Transverse colon (tissue), 4 donors: ENCODE data around the gene ADD1. TPM values are rescaled to one million over a fixed set of nuclear protein-coding genes. Genes with fewer than 3 reads are reported as not detected.

Experiments
- DNase-seq: peaks from one replicate; pipeline ENCODE4 v3.0.0-alpha.2; 2019
- H3K27ac ChIP-seq, 4 donors: fragments of 200-600 bp; sonication (generic); 2 replicates each; pipeline ENCODE4 v1.5.1; 2016 to 2018; ENCODE audit warnings: inconsistent platforms in 4 of 4
- H3K27me3 ChIP-seq: fragments of 200-600 bp; sonication (generic); 2 replicates; pipeline ENCODE4 v1.5.1; 2017; ENCODE audit warnings: inconsistent platforms
- H3K36me3 ChIP-seq, 4 donors: fragments of 200-600 bp; sonication (generic); 2 replicates each; pipeline ENCODE4 v1.5.1; 2017 to 2019; ENCODE audit warnings: inconsistent platforms in 4 of 4
- H3K4me1 ChIP-seq, 4 donors: fragments of 200-600 bp; sonication (generic); 2 replicates each; pipeline ENCODE4 v1.5.1; 2017 to 2020; ENCODE audit warnings: inconsistent platforms in 4 of 4
- H3K4me3 ChIP-seq, 4 donors: fragments of 200-600 bp; sonication (generic); 1 replicate in 1 of 4; 2 replicates in 3 of 4; pipeline versions ENCODE4 v1.5.1 to v1.6.1; 2017 to 2019; ENCODE audit warnings: inconsistent platforms in 4 of 4
- H3K9me3 ChIP-seq, 2 donors: fragments of 200-600 bp; sonication (generic); 2 replicates each; pipeline ENCODE4 v1.5.1; 2017 to 2019; ENCODE audit warnings: inconsistent platforms in 2 of 2
- EP300 ChIP-seq: sonication (generic); formaldehyde crosslinking; IDR thresholded peaks from one replicate; pipeline ENCODE4 v1.6.1; 2017; ENCODE audit warnings: antibody characterized with exemption, low read depth
- POLR2A ChIP-seq: fragments of 450-650 bp; IDR thresholded peaks from one replicate; pipeline ENCODE4 v1.6.1; 2016; ENCODE audit warnings: antibody characterized with exemption, mild to moderate bottlenecking, moderate library complexity
- POLR2AphosphoS5 ChIP-seq, 3 donors: sonication (generic); formaldehyde crosslinking; IDR thresholded peaks; one replicate each; pipeline ENCODE4 v1.6.1; 2016; ENCODE audit warnings: antibody characterized with exemption in 3 of 3
- WGBS, 2 donors: methylation state at CpG; one replicate each; pipeline ENCODE4 v1.1.5; 2018; ENCODE audit warnings: low coverage in 1 of 2; 5-methylcytosine and 5-hydroxymethylcytosine counted together
- in situ Hi-C, 4 donors: fragments of 200-750 bp; cut with MboI; loops; one replicate each; pipeline versions ENCODE4 v1.15.0 to v1.15.1; 2017; ENCODE audit warnings: low sequenced_read_pairs in 3 of 4, low pct_ligation_motif_present in 1 of 4, low pct_unique_long_range_greater_than_20kb in 1 of 4
- intact Hi-C: fragments of 100-400 bp; cut with DNase I; formaldehyde crosslinking; loops from one replicate; pipeline ENCODE4 v1.15.1; 2023; ENCODE audit warnings: low total_unique reads
- total RNA-seq, 4 donors: library from RNA; depleted of rRNA; stranded (reverse); fragments of >200 nt; gene quantifications; one replicate each; pipeline ENCODE4 v1.1.0, GENCODE V29; 2016
- TF ChIP-seq, protein P1 (sequence below), 5 experiments: fragments of 200-600 bp in 3 of 5; fragments of 450-650 bp in 2 of 5; sonication (generic) in 3 of 5; IDR thresholded peaks; 1 replicate in 2 of 5; 2 replicates in 3 of 5; pipeline ENCODE4 v1.5.1; 2016 to 2017; ENCODE audit warnings: antibody characterized with exemption in 5 of 5, inconsistent platforms in 3 of 5, mild to moderate bottlenecking in 2 of 5, moderate library complexity in 1 of 5

ADD1 gene
- total RNA-seq, 4 donors from 2014 or later, result 218 to 392 (median 299) TPM

DNA sequence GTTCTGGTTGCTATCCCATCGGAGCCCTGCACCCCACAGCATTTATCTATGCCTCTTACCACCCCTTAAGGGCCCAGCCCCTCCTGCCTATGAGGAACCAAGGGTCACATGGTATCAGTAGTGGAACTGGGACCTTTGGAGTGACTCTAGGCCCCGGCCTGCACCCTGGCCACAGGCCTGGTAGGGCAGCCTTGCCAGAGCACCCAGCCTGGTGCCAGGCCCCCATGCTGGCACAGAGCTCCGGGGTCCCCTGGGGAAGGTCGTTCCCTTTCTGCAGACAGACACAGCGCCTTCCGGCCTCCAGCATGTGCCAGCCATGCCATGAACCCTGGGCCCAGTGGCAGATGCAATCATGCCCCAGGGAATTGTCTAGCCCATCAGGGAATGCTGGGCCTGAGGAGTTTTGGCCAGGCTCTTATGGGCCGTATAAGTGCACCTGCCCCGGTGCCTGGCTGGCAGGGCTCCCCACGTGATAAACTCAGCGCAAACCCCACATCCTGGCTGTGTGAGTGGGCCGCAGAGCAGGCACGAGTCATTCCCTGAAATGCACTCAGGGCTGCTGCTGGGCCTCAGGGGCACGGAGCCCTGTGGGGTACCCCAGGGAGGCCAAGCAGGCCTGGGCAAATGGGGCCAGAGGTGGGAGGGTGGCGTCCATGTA is 19.8 kb upstream of the ADD1 start:
- Histone ChIP-seq H3K36me3 (peaks cover 0 to 15% (median 4%) of the 10 kb centered on the region in 4 donors), H3K4me1 (peaks cover 0 to 6% (median 3%) of the 10 kb centered on the region in 4 donors), H3K27ac (no peak overlapping the region), H3K27me3 (no peaks in the 10 kb centered on the region), H3K4me3 (no peak overlapping the region), H3K9me3 (no peaks in the 10 kb centered on the region)
- no peak for DNase-seq
- in situ Hi-C loops, result no loop called here
- intact Hi-C loops, result no loop called here
- WGBS, 2 donors, result 94% methylated on average over 13 of the region's 14 CpGs; no CpG with 5 or more reads in 1 of the 2 donors
- no peak for TF ChIP-seq POLR2A
- no peak for TF ChIP-seq POLR2AphosphoS5 (IDR thresholded peaks at IDR 0.05)
- TF ChIP-seq EP300, result no peak
- TF ChIP-seq, protein P1, sequence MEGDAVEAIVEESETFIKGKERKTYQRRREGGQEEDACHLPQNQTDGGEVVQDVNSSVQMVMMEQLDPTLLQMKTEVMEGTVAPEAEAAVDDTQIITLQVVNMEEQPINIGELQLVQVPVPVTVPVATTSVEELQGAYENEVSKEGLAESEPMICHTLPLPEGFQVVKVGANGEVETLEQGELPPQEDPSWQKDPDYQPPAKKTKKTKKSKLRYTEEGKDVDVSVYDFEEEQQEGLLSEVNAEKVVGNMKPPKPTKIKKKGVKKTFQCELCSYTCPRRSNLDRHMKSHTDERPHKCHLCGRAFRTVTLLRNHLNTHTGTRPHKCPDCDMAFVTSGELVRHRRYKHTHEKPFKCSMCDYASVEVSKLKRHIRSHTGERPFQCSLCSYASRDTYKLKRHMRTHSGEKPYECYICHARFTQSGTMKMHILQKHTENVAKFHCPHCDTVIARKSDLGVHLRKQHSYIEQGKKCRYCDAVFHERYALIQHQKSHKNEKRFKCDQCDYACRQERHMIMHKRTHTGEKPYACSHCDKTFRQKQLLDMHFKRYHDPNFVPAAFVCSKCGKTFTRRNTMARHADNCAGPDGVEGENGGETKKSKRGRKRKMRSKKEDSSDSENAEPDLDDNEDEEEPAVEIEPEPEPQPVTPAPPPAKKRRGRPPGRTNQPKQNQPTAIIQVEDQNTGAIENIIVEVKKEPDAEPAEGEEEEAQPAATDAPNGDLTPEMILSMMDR (IDR thresholded peaks at IDR 0.05), result no peak

DNA sequence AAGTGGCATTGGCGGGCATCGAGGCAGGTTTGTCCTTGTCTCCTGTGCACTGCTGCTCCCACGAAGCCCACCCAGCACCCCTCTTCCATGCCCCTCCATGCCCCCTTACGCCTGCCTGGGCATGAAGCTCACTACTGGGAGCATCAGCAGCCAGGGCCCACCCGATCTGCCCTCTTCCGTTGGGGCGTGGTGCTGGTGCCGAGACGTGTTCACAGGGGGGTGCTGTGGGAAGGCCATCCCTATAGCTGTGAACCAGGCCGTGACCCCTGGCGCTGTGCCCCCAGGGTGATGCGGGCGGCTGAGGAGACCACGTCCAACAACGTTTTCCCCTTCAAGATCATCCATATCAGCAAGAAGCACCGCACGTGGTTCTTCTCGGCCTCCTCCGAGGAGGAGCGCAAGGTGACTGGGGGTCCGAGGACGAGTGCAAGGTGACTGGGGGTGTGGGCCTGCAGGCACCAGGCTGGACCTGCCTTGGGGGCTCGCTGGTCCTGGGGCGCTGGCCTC is 19.3 kb upstream of the ADD1 start:
- in situ Hi-C loops, result no loop called here
- Histone ChIP-seq H3K4me3 (no peak overlapping the region), H3K9me3 (no peaks in the 10 kb centered on the region), H3K27me3 (no peaks in the 10 kb centered on the region), H3K4me1 (no peaks in the 10 kb centered on the region), H3K27ac (no peak overlapping the region), H3K36me3 (peaks cover 0 to 15% (median 4%) of the 10 kb centered on the region in 4 donors)
- intact Hi-C loops, result no loop called here
- no peak for DNase-seq
- WGBS, 2 donors, result 90% methylated on average over 24 of the region's 24 CpGs; no CpG with 5 or more reads in 1 of the 2 donors
- TF ChIP-seq EP300 (no peak), POLR2A (no peak), POLR2AphosphoS5 (IDR thresholded peaks at IDR 0.05) (no peak)
- TF ChIP-seq, protein P1 (IDR thresholded peaks at IDR 0.05), result no peak

DNA sequence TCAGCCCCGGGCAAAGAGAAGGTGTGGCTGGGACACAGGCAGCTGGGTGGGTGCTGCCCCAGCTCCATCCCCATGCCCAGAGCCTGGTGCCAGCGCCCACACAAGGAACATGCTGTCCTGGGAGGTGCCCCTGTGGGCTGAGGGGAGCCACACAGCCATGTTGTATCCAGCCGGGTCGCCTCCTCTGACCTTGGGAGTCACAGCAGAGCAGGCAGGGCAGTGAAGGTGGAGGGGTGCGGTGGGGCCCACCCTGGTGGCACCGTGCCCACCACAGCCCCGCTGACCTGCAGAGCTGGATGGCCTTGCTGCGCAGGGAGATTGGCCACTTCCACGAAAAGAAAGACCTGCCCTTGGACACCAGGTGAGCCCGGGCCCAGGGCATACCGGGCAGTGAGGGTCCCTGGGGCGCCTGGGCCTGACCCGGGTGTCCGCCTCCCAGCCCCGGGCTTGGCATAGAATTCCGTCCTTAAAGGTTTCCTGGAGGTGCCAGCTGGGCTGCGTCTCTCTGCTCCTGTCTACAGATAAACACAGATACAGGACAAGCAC is 18.7 kb upstream of the ADD1 start:
- Histone ChIP-seq H3K27me3 (no peaks in the 10 kb centered on the region), H3K36me3 (peaks cover 0 to 16% (median 4%) of the 10 kb centered on the region in 4 donors), H3K9me3 (no peaks in the 10 kb centered on the region), H3K27ac (no peak overlapping the region), H3K4me3 (no peak overlapping the region), H3K4me1 (no peaks in the 10 kb centered on the region)
- DNase-seq, result no peak
- in situ Hi-C loops, result no loop called here
- WGBS, 2 donors, result 92% methylated on average over 17 of the region's 17 CpGs; no CpG with 5 or more reads in 1 of the 2 donors
- intact Hi-C loops, result no loop called here
- TF ChIP-seq POLR2A (no peak), EP300 (no peak), POLR2AphosphoS5 (IDR thresholded peaks at IDR 0.05) (no peak)

DNA sequence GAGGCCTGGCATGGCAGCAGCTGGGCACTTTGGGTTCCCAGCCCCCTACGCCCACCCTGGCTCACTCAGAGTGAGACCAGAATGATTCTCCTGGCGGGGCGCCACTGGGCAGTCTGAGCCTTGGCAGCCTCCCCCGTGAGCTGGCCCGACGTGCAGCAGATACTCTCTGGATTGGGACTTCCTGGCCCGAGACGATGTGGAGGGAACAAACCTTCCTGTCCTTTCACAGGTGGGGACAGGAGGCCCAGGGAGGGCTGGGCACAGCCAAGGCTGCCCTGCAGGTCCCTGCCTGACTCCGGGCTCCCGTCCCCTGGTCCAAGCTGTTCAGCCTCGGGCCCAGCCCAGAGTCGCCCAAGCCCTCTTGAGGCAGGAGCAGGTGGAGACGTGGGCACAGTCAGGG is 17.9 kb upstream of the ADD1 start:
- Histone ChIP-seq H3K4me3 (no peak overlapping the region), H3K36me3 (peaks cover 0 to 20% (median 4%) of the 10 kb centered on the region in 4 donors), H3K27ac (no peak overlapping the region), H3K27me3 (no peaks in the 10 kb centered on the region), H3K4me1 (no peaks in the 10 kb centered on the region), H3K9me3 (no peaks in the 10 kb centered on the region)
- in situ Hi-C loops, result no loop called here
- intact Hi-C loops, result no loop called here
- 78% methylated on average over 12 of the region's 13 CpGs; no CpG with 5 or more reads in 1 of the 2 donors for WGBS, 2 donors
- TF ChIP-seq POLR2A, result no peak
- TF ChIP-seq POLR2AphosphoS5 (IDR thresholded peaks at IDR 0.05), result no peak
- TF ChIP-seq, protein P1 (IDR thresholded peaks at IDR 0.05), result no peak
- TF ChIP-seq EP300, result no peak
- no peak for DNase-seq
